ENCODE measurements around the gene HINT3. TPM values are rescaled to one million over a fixed set of nuclear protein-coding genes. Genes with fewer than 3 reads are reported as not detected.

HINT3 gene
- total and polyA plus RNA-seq, 2 of the 13 experiments (the other 11 are each of a cell fraction or from before 2014, with no cell fraction given): 3.1 to 22.8 TPM

GRCh38 chr6:125953502-125953875 lies 3.1 kb upstream of the HINT3 start (continued):
- TF ChIP-seq EEA1 (CRISPR knock-in tag; IDR thresholded peaks at IDR 0.05; ENCODE audit: borderline replicate concordance): 0 out of 2 replicates have a peak, but pooled peaks have one; percentile 17
- no peak for TF ChIP-seq U2AF1 (optimal IDR thresholded peaks at IDR 0.05; ENCODE audit: low read depth, low read length)
- no peak for TF ChIP-seq GFI1 (CRISPR knock-in tag; IDR thresholded peaks at IDR 0.05; ENCODE audit: borderline replicate concordance)
- TF ChIP-seq EZH2 (conservative IDR thresholded peaks at IDR 0.05; ENCODE audit: low read depth, low read length): no peak
- TF ChIP-seq SAP130 (CRISPR knock-in tag; IDR thresholded peaks at IDR 0.05; ENCODE audit: low read depth): peak; percentile 37; the same call in 1 of the 2 replicates
- TF ChIP-seq HCFC1 (IDR thresholded peaks at IDR 0.05; ENCODE audit: low read depth, low read length): no peak
- TF ChIP-seq ZNF580 (CRISPR knock-in tag; IDR thresholded peaks at IDR 0.05; ENCODE audit: borderline replicate concordance, low read depth): no peak
- TF ChIP-seq ZNF282 (IDR thresholded peaks at IDR 0.05; ENCODE audit: partially characterized antibody): no peak
- no peak for TF ChIP-seq ZNF138 (CRISPR knock-in tag; IDR thresholded peaks at IDR 0.05; ENCODE audit: low read depth)
- TF ChIP-seq ZNF512B (CRISPR knock-in tag; IDR thresholded peaks at IDR 0.05; ENCODE audit: borderline replicate concordance): no peak
- no peak for TF ChIP-seq ATF7-NPFF (CRISPR knock-in tag; IDR thresholded peaks at IDR 0.05; ENCODE audit: low read depth)
- no peak for TF ChIP-seq ZNF547 (CRISPR knock-in tag; IDR thresholded peaks at IDR 0.05)
- no peak for TF ChIP-seq ZBTB14 (CRISPR knock-in tag; IDR thresholded peaks at IDR 0.05)
- no peak for TF ChIP-seq STAT6 (CRISPR knock-in tag; IDR thresholded peaks at IDR 0.05; ENCODE audit: borderline replicate concordance)
- no peak for TF ChIP-seq IKZF5 (CRISPR knock-in tag; IDR thresholded peaks at IDR 0.05)
- no peak for TF ChIP-seq KAT7 (CRISPR knock-in tag; IDR thresholded peaks at IDR 0.05; ENCODE audit: borderline replicate concordance)
- 0 out of 2 replicates have a peak, but pooled peaks have one; percentile 31 for TF ChIP-seq ZNF691 (CRISPR knock-in tag; IDR thresholded peaks at IDR 0.05; ENCODE audit: borderline replicate concordance, low read depth)
- TF ChIP-seq IRF2 (CRISPR knock-in tag; IDR thresholded peaks at IDR 0.05): no peak
